GM21723 (cell line): Measurements from ENCODE around the gene RAET1E.
A peak's percentile ranks its signal among the peaks of the same experiment; 100 is the strongest.
"Not testable (repeated sequence)": the region's sequence is repeated elsewhere in the genome, so short reads cannot be mapped to it uniquely, and the experiment has no call there.

ENCODE experiments used
- ATAC-seq: cut with Tn5 transposase; IDR thresholded peaks from one replicate; pipeline ENCODE4 v1.9.1; 2021; ENCODE audit warnings: mild to moderate bottlenecking, moderate library complexity; ENCODE audit not compliant: unreplicated experiment

RAET1E gene, protein sequence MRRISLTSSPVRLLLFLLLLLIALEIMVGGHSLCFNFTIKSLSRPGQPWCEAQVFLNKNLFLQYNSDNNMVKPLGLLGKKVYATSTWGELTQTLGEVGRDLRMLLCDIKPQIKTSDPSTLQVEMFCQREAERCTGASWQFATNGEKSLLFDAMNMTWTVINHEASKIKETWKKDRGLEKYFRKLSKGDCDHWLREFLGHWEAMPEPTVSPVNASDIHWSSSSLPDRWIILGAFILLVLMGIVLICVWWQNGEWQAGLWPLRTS

GRCh38 chr6:149897855-149898744 lies at the start of gene RAET1E:
TSS of gene RAET1E (minus strand) at chr6:149898113. CDS start at chr6:149890901, 7,212 bp downstream.
- no peak for ATAC-seq

- not testable (repeated sequence) for ATAC-seq
Measured at GRCh38 chr6:149947533-149947932, 49.6 kb upstream of the RAET1E start.

- ATAC-seq: not testable (repeated sequence)
Measured at GRCh38 chr6:149946631-149947030, 48.7 kb upstream of the RAET1E start.

GRCh38 chr6:149945276-149945675 lies 47.4 kb upstream of the RAET1E start:
- not testable (repeated sequence) for ATAC-seq

- not testable (repeated sequence) for ATAC-seq
Measured at GRCh38 chr6:149943321-149943720, 45.4 kb upstream of the RAET1E start.

DNA sequence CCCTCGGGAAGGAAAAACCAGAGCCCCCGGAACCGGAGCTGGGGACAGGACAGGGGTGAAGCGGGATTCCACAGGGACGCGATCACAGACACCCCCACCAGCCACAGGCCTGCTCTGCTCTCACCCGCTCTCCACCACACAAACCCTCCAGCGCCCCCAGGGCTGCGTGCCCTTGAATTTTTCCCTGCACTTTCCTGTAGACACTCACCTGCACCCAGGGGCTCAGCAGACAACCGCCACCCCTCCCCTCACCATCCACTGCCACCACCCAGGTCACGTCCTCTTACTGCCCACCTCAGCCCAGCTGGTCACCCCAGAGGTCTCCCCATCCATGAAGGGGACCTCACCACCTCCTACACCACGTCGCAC lies 44.5 kb upstream of the RAET1E start:
- no peak for ATAC-seq

DNA sequence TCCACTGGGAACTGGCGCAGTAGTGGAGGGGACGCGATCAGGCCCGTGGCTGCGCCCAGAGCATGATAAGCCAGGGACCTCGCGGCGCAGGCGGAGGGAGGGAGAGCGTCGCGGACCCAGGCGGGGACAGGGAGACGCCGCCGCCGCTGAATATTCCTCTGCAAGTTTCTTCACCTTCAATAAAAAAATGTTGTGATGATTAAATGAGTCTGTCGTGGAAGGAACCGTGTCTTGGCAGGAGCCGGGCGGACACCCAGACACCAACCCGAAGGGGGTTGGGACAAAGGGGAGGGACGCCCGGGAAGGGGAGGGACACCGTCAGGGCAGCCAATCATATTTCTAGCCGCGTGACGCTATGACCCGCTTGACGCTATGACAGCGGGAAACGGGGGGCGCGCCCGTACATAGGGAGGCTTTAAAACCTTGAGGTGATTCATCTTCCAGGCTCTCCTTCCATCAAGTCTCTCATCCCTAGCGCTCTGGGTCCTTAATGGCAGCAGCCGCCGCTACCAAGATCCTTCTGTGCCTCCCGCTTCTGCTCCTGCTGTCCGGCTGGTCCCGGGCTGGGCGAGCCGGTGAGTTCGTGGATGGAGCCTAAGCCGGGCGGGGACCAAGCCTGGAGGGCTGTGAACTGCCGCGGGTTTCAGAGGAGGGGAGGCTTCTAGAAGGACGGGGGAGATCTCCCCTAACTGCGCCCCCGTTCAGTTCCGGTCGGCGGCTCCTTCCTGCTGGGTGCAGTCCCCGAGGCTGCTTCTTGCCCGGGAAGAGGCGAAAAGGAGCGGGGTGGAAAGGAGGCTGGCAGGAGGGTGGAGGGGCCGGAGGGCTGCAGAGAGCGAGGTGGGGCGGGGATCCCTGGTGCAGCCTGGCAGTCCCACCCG lies 43.9 kb upstream of the RAET1E start, which contains the start of gene ULBP2:
Gene ULBP2 (plus strand): TSS at position 432 of the 878 bp plus-strand sequence. CDS start 59 bp downstream, at position 491.
- ATAC-seq: no peak

GRCh38 chr6:149940672-149940982 lies 42.7 kb upstream of the RAET1E start:
- ATAC-seq: no peak

DNA sequence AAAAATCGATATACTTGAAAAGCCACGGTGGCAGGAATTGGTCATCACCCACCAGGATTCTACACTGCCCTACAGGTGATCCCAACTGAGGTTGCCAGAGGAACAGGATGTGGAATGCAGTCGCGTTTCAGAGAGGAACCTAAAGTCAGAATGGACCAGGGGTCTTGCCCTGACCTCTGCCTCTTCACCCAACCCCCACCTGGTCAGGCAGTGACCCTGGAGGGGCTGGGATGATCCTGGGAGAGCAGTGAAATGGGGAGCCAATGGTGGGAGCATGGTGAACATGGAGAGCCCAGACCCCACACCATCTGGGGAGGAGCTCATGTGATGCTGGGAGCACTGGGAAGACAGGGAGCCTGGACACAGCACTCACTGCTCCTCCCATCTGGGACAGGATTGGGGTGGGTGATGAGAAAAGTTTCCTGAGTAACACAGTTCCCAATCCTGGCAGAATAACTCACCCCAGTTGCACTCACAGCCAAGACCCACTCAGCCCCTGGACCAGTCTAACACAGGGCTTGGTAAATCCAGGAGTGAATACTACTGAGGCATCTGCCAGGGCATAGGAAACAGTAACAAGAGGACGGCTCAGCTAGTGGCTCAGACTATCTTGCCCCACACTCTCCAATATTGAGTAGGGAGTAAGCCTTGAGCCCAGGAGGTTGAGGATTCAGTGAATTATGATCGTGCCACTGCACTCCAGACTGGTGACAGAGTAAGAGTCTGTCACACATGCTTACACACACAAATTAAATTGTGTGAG lies 42.2 kb upstream of the RAET1E start:
- ATAC-seq: no peak

- ATAC-seq: no peak
Measured at GRCh38 chr6:149939356-149939648, 41.4 kb upstream of the RAET1E start.

GRCh38 chr6:149938571-149939355 lies 40.9 kb upstream of the RAET1E start:
- peak; percentile 83 for ATAC-seq

GRCh38 chr6:149938013-149938570 lies 40.2 kb upstream of the RAET1E start:
- ATAC-seq: not testable (repeated sequence)

DNA sequence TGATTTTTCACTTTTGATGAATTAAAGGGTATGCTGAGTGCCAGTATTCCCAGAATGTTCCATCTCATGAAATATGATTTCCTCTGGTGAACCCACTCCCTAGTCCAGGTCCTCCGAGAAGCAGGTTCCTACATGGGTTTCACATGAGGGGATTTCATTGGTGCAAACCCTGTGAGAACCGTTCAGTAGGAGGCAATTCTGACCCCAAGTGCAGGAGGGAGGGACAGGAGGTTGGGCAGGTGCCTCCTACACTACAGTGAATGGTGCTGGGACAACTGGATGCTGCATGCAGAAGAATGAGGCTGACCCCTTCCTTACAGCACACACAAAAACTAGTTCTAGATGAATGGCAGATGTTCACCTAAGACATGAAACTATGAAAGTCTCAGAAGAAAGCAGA lies 38.8 kb upstream of the RAET1E start:
- no peak for ATAC-seq

GRCh38 chr6:149935668-149936067 lies 37.8 kb upstream of the RAET1E start:
- ATAC-seq: no peak

DNA sequence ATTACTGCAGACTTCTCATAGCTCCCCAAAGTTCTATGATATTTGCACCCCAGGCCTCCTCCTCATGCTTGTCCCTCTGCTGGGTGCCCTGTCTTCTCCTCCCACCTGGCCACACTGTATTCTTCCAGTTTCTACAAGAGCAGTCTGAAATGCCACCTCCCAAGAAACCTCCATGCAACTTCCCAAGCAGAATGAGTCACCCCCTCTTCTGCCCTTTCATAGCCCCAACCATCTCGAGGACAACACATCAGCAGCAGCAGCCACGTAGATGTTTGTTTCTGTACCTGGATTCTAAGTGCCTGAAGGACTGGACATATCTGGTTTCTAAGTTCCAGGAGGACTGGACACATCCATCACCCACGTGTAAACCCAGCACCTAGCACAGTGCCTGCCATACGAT lies 37.3 kb upstream of the RAET1E start:
- no peak for ATAC-seq

DNA sequence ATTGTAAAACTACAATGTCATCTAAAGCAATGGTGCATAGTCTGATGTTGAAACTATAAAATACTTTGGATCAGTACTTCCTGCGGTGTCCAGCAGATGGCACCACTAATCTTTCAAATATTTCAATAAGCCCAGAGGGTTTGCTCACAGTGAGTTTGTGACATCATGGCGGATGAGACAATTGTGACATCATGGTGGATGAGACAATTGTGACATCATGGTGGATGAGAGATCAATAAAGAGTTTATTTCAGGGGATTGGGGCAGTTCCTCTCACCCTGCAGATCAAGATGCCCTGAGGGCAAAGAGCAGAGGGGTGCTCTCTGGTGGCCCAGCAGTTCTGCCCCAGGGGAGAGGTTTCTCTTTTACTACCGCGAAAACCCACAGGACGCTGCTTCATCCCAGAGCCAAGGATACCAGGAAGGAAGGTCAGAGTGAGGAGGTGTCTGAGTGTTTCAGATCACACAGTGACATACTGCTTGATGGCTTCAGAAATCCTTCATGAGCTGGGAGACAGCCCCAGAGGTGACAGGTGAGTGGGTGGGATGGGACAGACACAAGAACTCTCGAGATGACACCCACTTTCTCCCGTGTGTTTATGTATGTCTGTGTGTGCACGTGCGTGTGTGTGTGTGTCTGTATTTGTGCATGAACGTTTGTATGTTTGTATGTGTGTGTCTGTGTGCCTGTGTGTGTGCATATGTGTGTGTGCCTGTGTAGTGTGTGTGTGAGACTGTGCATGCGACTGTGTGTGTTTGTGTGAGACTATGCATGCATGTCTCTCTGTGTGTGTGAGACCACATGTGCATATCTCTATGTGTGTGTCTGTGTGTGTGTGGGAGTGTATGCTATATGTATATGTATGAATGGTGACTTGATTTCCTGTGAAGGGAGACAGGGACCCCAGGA lies 36.6 kb upstream of the RAET1E start:
- no peak for ATAC-seq

DNA sequence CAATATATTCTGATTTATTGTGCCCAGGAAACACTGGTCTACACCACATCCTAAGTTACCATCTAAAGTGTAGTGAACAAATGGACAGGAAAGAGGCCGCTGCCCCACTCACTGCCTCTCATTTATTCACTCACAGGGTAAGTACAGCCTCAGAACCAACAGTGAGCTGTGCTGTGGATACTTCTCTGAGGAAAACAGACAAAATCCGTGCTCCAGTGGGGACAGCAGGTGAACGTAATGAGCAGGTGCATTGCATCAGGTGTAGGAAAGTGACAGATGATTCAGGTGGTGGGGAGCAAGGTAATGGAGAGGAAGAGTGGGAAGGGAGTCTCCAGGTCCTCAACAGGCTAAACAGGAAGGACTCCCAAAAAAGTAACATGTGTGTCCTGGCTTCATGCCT lies 35.5 kb upstream of the RAET1E start:
- no peak for ATAC-seq

DNA sequence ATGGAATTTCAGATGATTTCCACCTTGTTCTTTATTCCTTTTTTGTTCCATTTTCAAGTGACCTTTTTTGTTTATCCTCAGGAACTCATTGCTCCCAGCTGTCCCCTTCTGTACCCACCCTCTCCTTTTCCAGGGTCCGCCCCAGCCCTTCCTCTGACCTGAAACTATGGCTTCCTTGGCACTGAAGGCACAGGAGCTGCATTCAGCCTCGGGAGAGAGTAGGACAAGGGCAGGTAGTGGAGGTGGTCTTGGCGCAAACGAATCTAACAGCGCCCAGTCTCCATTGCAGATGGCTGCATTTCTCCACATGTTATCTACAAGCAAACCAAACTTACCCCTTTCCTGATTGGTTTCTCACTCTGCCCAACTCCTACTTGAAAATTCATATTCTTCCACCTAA lies 35.1 kb upstream of the RAET1E start:
- ATAC-seq: no peak

- ATAC-seq: no peak
Measured at GRCh38 chr6:149931501-149931900, 33.6 kb upstream of the RAET1E start.
